Spinal cord (tissue), 10 donors: Measurements from ENCODE around the gene ATRIP. TPM values are rescaled to one million over a fixed set of nuclear protein-coding genes. Genes with fewer than 3 reads are reported as not detected.

Source experiments
- DNase-seq, 6 donors: peaks; one replicate each; pipeline versions ENCODE4 v3.0.0 to v3.0.0-alpha.2; 2013 to 2015; ENCODE audit warnings: low spot score in 6 of 6, low read depth in 4 of 6
- H3K27ac ChIP-seq: one replicate; pipeline ENCODE4 v1.5.1; 2013; ENCODE audit warnings: low read depth, low read length, control low read depth
- H3K27me3 ChIP-seq: one replicate; pipeline ENCODE4 v1.6.1; 2013; ENCODE audit warnings: low read length; ENCODE audit not compliant: control insufficient read depth, insufficient read depth
- H3K36me3 ChIP-seq: one replicate; pipeline ENCODE4 v1.6.1; 2013; ENCODE audit warnings: low read length; ENCODE audit not compliant: control insufficient read depth, insufficient read depth
- H3K4me1 ChIP-seq: one replicate; pipeline ENCODE4 v1.6.1; 2013; ENCODE audit warnings: low read length; ENCODE audit not compliant: control insufficient read depth, insufficient read depth
- H3K4me3 ChIP-seq: one replicate; pipeline ENCODE4 v1.5.1; 2013; ENCODE audit warnings: low read depth, low read length, control low read depth
- H3K9me3 ChIP-seq: one replicate; pipeline ENCODE4 v1.6.1; 2013; ENCODE audit warnings: low read length; ENCODE audit not compliant: control insufficient read depth, insufficient read depth
- WGBS: methylation state at CpG from one replicate; pipeline ENCODE4 v1.1.5; 2013; ENCODE audit warnings: missing lambda C conversion rate; ENCODE audit not compliant: insufficient coverage; 5-methylcytosine and 5-hydroxymethylcytosine counted together
- polyA plus RNA-seq, 2 donors: library from polyadenylated mRNA; unstranded; fragments of 120-200 nt; gene quantifications; one replicate each; pipeline ENCODE4 v1.2.1, GENCODE V29; 2013; ENCODE audit not compliant: insufficient read length in 2 of 2
- total RNA-seq, 2 donors: library from RNA; depleted of rRNA in 1 of 2; stranded (reverse); fragments of 120-200 nt in 1 of 2; fragments of >200 nt in 1 of 2; gene quantifications; one replicate each; pipeline versions ENCODE4 v1.2.3 to v1.2.4, GENCODE V29; 2013 to 2014
- donor health status: healthy.

The ATRIP gene
- total and polyA plus RNA-seq, 4 donors = 5.5 to 12.8 (median 9.6) TPM

DNA sequence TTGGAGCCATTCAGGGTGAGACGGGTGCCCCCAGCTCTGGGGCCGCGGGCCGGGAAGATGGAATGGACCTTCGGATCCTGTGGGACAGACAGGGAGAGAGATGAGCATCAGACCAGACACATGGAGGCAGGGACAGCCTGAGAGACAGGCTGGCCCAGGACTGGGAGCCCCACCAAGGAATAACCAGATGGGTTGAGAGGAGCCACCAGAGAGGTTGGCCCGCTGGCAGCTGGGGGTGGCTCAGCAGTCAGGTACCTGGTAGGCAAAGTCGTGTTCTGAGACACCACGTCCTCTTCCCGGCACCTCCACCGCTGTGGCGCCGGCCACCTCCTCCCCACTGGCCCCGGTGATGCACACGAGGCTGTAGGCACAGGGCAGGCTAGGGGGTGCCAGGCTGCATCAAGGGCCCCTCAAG lies 30.4 kb upstream of the ATRIP start:
- H3K36me3 ChIP-seq = peaks cover 98% of the 10 kb centered on the region
- H3K9me3 ChIP-seq = no peaks in the 10 kb centered on the region
- H3K27ac ChIP-seq = no peak overlapping the region
- no peak overlapping the region for H3K4me3 ChIP-seq
- WGBS = 93% methylated on average over 14 of the region's 14 CpGs
- no peak for DNase-seq
- no peaks in the 10 kb centered on the region for H3K27me3 ChIP-seq
- no peaks in the 10 kb centered on the region for H3K4me1 ChIP-seq

DNA sequence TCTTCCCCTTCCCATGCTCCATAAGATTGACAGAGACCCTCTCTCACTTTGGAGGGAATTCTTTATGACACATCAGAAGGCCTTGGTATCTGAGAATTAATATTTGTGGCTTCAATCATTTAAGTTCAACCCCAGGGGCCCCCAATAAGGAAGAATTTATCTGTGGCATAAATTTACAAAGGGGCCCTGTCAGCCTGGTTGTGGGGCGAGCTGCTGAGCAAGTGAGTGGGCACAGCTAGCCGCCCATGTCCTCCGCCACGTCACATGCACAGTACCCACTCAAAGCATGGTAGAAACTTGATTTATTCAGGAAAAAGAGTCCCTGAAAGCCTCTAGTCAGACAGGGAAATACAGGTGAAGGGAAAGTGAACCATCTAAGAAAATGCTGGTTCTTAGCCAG lies 30.0 kb upstream of the ATRIP start:
- Histone ChIP-seq H3K27ac (no peak overlapping the region), H3K36me3 (peaks cover 97% of the 10 kb centered on the region), H3K4me1 (no peaks in the 10 kb centered on the region), H3K27me3 (no peaks in the 10 kb centered on the region), H3K9me3 (no peaks in the 10 kb centered on the region), H3K4me3 (no peak overlapping the region)
- no peak for DNase-seq
- WGBS = 87% methylated on average over 3 of the region's 4 CpGs

DNA sequence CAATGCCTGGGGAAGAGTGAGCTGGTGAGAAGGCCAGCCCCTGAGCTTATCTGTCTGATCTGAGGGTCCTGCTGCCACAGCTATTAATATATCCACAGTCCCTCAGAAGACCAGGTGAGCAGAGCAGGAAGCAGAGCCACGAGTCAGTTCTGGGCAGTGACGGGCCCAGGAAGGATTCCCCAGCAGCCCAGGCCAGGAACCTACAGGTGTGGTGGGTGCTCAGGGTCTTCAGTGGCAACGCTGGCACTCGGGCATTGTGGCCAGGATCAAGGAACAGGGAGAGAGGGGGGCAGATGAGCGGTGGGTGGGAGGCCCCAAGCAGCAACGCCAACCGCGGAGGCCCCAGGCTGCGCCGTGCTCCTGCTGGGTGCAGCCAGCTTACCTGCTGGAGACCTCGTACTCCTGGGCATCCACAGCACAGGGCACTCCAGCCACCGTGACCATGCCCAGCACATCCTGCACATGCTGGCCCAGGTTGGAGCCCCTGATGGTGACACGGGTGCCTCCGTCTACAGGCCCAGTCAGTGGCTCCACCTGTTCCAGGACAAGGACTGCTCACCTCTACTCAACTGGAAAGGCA lies 28.9 kb upstream of the ATRIP start:
- H3K27me3 ChIP-seq = no peaks in the 10 kb centered on the region
- H3K9me3 ChIP-seq = no peaks in the 10 kb centered on the region
- no peak overlapping the region for H3K27ac ChIP-seq
- DNase-seq = no peak
- peaks cover 1% of the 10 kb centered on the region for H3K4me1 ChIP-seq
- no peak overlapping the region for H3K4me3 ChIP-seq
- 95% methylated on average over 13 of the region's 14 CpGs for WGBS
- peaks cover 97% of the 10 kb centered on the region for H3K36me3 ChIP-seq

DNA sequence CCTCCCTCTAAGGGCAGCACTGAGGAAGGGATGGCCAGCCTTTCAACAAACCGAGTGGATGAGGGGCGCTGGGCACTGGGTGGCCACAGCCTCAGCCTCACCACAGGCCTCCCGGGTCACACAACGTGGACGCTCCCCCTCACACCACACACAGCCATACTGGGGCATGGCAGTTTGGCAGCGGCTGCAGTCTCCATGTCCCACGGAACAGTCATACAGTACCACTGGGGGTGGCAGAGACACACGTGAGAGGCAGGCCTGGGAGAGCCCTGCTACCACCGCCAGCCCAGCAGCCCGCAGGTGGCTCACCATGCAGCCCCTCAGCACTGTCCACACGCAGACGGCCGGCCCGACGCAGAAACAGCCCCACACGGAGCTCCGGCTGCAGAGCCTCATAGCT lies 28.4 kb upstream of the ATRIP start:
- peaks cover 97% of the 10 kb centered on the region for H3K36me3 ChIP-seq
- H3K27ac ChIP-seq = no peak overlapping the region
- WGBS = 91% methylated on average over 13 of the region's 17 CpGs

DNA sequence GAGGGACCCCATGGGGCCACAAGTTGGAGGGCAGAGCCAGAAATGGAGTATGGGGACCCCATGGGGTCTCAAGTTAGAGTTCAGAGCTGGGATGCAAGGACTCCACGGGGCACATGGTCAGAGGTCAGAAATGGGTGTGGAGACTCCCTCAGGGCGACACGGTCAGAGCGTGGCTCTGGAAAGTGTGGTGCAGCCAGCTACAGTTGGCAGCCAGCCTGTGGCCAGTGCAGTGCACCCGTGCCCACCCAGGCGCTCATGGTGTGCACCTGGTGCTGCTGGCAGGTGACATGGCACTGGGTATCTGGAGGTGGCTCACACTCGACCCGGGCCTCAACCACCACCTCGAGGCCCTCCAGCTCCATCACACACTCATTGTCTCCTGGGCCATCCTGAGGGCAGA lies 27.9 kb upstream of the ATRIP start:
- 90% methylated on average over 7 of the region's 9 CpGs for WGBS
- H3K9me3 ChIP-seq = no peaks in the 10 kb centered on the region
- peaks cover 11% of the 10 kb centered on the region for H3K4me1 ChIP-seq
- H3K27ac ChIP-seq = no peak overlapping the region
- no peak for DNase-seq
- H3K36me3 ChIP-seq = peaks cover 97% of the 10 kb centered on the region
- H3K4me3 ChIP-seq = no peak overlapping the region
- H3K27me3 ChIP-seq = no peaks in the 10 kb centered on the region

More for the DNA sequence above, 28.4 kb upstream of the ATRIP start:
- Histone ChIP-seq H3K9me3 (no peaks in the 10 kb centered on the region), H3K4me3 (no peak overlapping the region), H3K27me3 (no peaks in the 10 kb centered on the region), H3K4me1 (peaks cover 6% of the 10 kb centered on the region)
- no peak for DNase-seq

DNA sequence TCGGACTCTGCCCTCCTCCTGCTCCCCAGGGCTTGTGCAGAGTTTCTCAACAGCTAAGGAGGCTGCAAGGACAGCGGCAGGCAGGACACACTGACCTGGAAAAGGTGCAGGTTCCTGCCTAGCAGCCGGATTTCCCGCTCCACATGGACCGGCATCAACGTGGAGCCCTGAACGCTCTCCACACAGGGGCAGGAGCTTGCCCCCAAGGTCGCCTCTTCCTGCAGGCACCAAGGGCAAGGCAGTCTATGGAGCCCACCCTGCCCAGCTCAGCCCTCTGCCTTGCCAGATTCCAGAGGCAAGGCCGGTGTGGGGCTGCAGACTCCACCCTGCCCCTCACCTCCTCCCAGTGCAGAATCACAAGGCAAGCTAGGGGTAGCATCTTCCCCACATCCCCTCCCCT lies 27.4 kb upstream of the ATRIP start:
- Histone ChIP-seq H3K27ac (no peak overlapping the region), H3K4me3 (no peak overlapping the region), H3K9me3 (no peaks in the 10 kb centered on the region), H3K27me3 (no peaks in the 10 kb centered on the region), H3K4me1 (peaks cover 16% of the 10 kb centered on the region), H3K36me3 (peaks cover 97% of the 10 kb centered on the region)
- DNase-seq = no peak
- 94% methylated on average over 9 of the region's 9 CpGs for WGBS

DNA sequence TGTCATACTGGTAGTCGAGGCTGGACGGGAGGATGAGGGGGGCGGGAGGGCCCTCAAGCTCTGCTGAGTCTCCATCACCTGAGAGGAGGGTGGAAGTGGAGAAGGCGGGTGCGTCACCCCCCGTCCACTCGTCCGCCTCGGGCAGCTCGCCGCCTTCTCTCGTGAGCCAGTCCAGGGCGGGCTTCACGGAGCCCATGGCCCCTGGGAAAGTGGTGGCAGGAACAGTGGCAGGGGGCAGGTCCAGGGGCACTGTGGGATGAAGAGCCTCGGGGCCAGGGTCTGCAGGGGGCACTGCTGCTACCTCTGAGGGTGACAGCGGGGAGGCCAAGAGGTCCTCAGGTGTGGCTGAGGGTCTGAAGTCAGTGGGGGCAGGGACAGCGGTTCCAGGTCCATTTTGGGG lies 26.9 kb upstream of the ATRIP start:
- DNase-seq = no peak
- H3K27me3 ChIP-seq = no peaks in the 10 kb centered on the region
- peaks cover 20% of the 10 kb centered on the region for H3K4me1 ChIP-seq
- H3K9me3 ChIP-seq = no peaks in the 10 kb centered on the region
- 96% methylated on average over 17 of the region's 17 CpGs for WGBS
- no peak overlapping the region for H3K27ac ChIP-seq
- peaks cover 97% of the 10 kb centered on the region for H3K36me3 ChIP-seq
- no peak overlapping the region for H3K4me3 ChIP-seq

DNA sequence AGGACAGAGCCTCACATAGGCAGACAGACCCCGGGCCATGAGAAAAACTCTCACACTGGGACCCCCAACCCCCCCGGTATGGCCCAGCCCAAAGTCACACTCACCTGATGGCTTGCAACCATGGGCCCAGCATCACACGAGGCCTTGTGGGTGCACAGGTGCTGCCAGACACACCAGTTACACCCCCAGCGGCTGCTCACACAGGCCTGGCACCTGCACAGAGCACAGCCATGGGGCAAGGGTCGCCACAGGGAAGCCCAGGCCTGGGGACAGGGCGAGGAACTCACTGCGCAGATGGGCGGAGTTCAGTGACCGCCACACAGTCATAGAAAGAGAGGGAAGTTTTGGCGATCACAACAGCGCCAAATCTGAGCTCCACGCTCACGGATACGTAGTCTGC lies 26.0 kb upstream of the ATRIP start:
- Histone ChIP-seq H3K36me3 (peaks cover 97% of the 10 kb centered on the region), H3K4me3 (no peak overlapping the region), H3K27me3 (no peaks in the 10 kb centered on the region), H3K27ac (no peak overlapping the region), H3K4me1 (peaks cover 30% of the 10 kb centered on the region), H3K9me3 (no peaks in the 10 kb centered on the region)
- 92% methylated on average over 14 of the region's 14 CpGs for WGBS
- no peak for DNase-seq

DNA sequence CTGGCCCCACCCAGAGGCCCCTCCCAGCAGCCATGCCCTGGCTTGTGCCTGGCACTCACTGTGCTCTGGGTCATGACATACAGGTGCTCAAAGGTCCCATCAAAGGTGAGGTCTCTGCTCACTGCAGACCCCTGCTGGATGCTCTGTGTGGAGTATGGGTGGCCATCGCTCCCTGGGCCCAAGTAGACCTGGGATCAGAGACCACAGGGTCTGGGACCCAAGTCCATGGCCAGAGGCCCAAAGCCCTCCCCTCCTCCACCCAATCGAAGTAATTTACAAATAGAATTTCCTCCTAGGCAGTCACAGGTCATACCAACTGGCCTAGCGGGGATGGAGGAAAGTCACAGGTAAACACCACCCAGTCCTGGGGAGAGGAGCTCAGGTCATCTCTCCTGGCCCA lies 24.3 kb upstream of the ATRIP start:
- Histone ChIP-seq H3K27ac (no peak overlapping the region), H3K4me1 (peaks cover 47% of the 10 kb centered on the region), H3K9me3 (no peaks in the 10 kb centered on the region), H3K4me3 (no peak overlapping the region), H3K27me3 (no peaks in the 10 kb centered on the region), H3K36me3 (peaks cover 83% of the 10 kb centered on the region)
- no peak for DNase-seq
- 90% methylated on average over 3 of the region's 3 CpGs for WGBS

DNA sequence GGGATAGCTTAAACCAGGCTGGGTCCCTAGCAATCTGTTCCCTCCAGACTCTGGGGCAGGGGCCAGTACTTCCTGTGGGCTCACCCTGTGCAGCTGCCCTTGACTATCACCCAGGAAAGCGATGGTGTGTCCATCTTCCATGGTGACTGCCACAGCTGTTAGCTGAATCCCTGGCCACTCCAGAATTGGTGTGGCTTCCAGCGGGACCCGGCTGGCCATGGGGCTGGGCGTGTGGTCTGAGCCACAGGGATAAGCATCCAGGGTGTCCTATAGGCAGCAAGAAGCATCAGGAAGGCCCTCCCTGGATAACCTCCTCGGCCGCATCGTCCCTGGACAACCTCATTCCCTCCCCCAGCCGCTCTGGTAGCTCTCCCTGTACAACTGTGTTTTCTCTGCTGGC lies 23.9 kb upstream of the ATRIP start:
- Histone ChIP-seq H3K4me3 (no peak overlapping the region), H3K36me3 (peaks cover 79% of the 10 kb centered on the region), H3K27ac (no peak overlapping the region), H3K27me3 (no peaks in the 10 kb centered on the region), H3K9me3 (no peaks in the 10 kb centered on the region), H3K4me1 (peaks cover 51% of the 10 kb centered on the region)
- 94% methylated on average over 8 of the region's 8 CpGs for WGBS
- DNase-seq = no peak
